ENCODE measurements around the gene PHETA2. TPM values are rescaled to one million over a fixed set of nuclear protein-coding genes. Genes with fewer than 3 reads are reported as not detected.

PHETA2 gene
- total RNA-seq, 1 donor from 2014 or later: 8.1 TPM

GRCh38 chr22:42060489-42060888, 13.6 kb upstream of the PHETA2 start:
- no peak for DNase-seq (ENCODE audit: low spot score in 2 of 2, unreplicated experiment in 2 of 2)
- Mint-ChIP-seq H3K27me3 (ENCODE audit: low read depth) (no peaks in the 10 kb centered on the region), H3K4me3 (no peak overlapping the region), H3K4me1 (no peaks in the 10 kb centered on the region), H3K27ac (no peak overlapping the region), H3K9me3 (peaks cover 28% of the 10 kb centered on the region), H3K36me3 (peaks cover 35% of the 10 kb centered on the region)
- TF ChIP-seq, protein P1, sequence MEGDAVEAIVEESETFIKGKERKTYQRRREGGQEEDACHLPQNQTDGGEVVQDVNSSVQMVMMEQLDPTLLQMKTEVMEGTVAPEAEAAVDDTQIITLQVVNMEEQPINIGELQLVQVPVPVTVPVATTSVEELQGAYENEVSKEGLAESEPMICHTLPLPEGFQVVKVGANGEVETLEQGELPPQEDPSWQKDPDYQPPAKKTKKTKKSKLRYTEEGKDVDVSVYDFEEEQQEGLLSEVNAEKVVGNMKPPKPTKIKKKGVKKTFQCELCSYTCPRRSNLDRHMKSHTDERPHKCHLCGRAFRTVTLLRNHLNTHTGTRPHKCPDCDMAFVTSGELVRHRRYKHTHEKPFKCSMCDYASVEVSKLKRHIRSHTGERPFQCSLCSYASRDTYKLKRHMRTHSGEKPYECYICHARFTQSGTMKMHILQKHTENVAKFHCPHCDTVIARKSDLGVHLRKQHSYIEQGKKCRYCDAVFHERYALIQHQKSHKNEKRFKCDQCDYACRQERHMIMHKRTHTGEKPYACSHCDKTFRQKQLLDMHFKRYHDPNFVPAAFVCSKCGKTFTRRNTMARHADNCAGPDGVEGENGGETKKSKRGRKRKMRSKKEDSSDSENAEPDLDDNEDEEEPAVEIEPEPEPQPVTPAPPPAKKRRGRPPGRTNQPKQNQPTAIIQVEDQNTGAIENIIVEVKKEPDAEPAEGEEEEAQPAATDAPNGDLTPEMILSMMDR (IDR thresholded peaks at IDR 0.05; ENCODE audit: unreplicated experiment): no peak

GRCh38 chr22:42061041-42061440, 13.0 kb upstream of the PHETA2 start:
- H3K4me3 Mint-ChIP-seq: no peak overlapping the region
- TF ChIP-seq, protein P1 (IDR thresholded peaks at IDR 0.05; ENCODE audit: unreplicated experiment): no peak
- peaks cover 22% of the 10 kb centered on the region for H3K9me3 Mint-ChIP-seq
- H3K4me1 Mint-ChIP-seq: no peaks in the 10 kb centered on the region
- DNase-seq (ENCODE audit: low spot score in 2 of 2, unreplicated experiment in 2 of 2): peak in 1 of 2 experiments; percentile 26
- no peaks in the 10 kb centered on the region for H3K27me3 Mint-ChIP-seq (ENCODE audit: low read depth)
- H3K27ac Mint-ChIP-seq: no peak overlapping the region
- H3K36me3 Mint-ChIP-seq: peaks cover 35% of the 10 kb centered on the region

GRCh38 chr22:42062506-42063170, 11.4 kb upstream of the PHETA2 start:
- H3K27me3 Mint-ChIP-seq (ENCODE audit: low read depth): no peaks in the 10 kb centered on the region
- peaks cover 7% of the 10 kb centered on the region for H3K9me3 Mint-ChIP-seq
- TF ChIP-seq, protein P1 (IDR thresholded peaks at IDR 0.05; ENCODE audit: unreplicated experiment): no peak
- DNase-seq (ENCODE audit: low spot score in 2 of 2, unreplicated experiment in 2 of 2): peak in 1 of 2 experiments; percentile 25
- no peaks in the 10 kb centered on the region for H3K4me1 Mint-ChIP-seq
- H3K27ac Mint-ChIP-seq: no peak overlapping the region
- H3K4me3 Mint-ChIP-seq: no peak overlapping the region
- peaks cover 31% of the 10 kb centered on the region for H3K36me3 Mint-ChIP-seq

DNA sequence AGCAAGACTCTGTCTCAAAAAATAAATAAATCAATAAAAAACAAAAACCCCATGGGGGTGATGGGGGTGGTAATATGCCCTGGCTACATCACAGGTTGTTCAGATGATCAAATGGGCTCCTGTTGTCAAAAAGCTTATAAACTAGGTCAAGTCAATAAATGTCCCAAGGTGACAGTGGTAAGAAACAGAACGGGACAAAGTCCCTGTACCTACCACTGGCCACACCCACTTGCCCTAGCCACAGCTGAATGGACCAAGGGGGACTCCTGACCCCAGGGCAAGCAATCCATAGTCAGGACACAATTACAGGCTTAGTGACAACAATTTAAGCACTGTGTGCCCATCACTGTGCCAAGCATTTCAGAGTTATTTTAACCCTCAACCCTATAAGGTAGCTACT, 9.4 kb upstream of the PHETA2 start:
- no peaks in the 10 kb centered on the region for H3K9me3 Mint-ChIP-seq
- no peaks in the 10 kb centered on the region for H3K27me3 Mint-ChIP-seq (ENCODE audit: low read depth)
- TF ChIP-seq, protein P1 (IDR thresholded peaks at IDR 0.05; ENCODE audit: unreplicated experiment): no peak
- no peak for DNase-seq (ENCODE audit: low spot score in 2 of 2, unreplicated experiment in 2 of 2)
- H3K4me3 Mint-ChIP-seq: no peak overlapping the region
- H3K36me3 Mint-ChIP-seq: peaks cover 16% of the 10 kb centered on the region
- H3K27ac Mint-ChIP-seq: no peak overlapping the region
- peaks cover under 1% of the 10 kb centered on the region for H3K4me1 Mint-ChIP-seq

GRCh38 chr22:42065438-42066125, 8.5 kb upstream of the PHETA2 start:
- TF ChIP-seq, protein P1 (IDR thresholded peaks at IDR 0.05; ENCODE audit: unreplicated experiment): no peak
- Mint-ChIP-seq H3K9me3 (no peaks in the 10 kb centered on the region), H3K4me1 (peaks cover 8% of the 10 kb centered on the region), H3K36me3 (peaks cover 11% of the 10 kb centered on the region), H3K4me3 (no peak overlapping the region), H3K27me3 (ENCODE audit: low read depth) (no peaks in the 10 kb centered on the region), H3K27ac (no peak overlapping the region)
- no peak for DNase-seq (ENCODE audit: low spot score in 2 of 2, unreplicated experiment in 2 of 2)

All from mesothelial cell of epicardium (in vitro differentiated cells).